ENCODE results near the gene CAPN12. TPM values are rescaled to one million over a fixed set of nuclear protein-coding genes. Genes with fewer than 3 reads are reported as not detected.

Gene CAPN12
- total and polyA plus RNA-seq, 2 experiments from 2014 or later = 19.1 to 20.5 TPM

GRCh38 chr19:38740932-38741331, 3.3 kb downstream of the CAPN12 start:
- no peak overlapping the region for H3K27ac Mint-ChIP-seq
- Histone ChIP-seq H2AFZ (no peak overlapping the region), H3K27me3 (ENCODE audit: insufficient read depth) (peaks cover 10% of the 10 kb centered on the region), H3K36me3 (ENCODE audit: insufficient read depth) (no peaks in the 10 kb centered on the region), H4K20me1 (replicated peaks; ENCODE audit: insufficient read depth) (no peaks in the 10 kb centered on the region), H3K4me3 (no peak overlapping the region), H3K4me1 (ENCODE audit: insufficient read depth) (no peaks in the 10 kb centered on the region), H3K4me2 (no peak overlapping the region), H3F3A (replicated peaks; ENCODE audit: low read depth) (no peaks in the 10 kb centered on the region), H3K79me2 (replicated peaks; ENCODE audit: insufficient read depth) (no peaks in the 10 kb centered on the region), H3K9me2 (ENCODE audit: insufficient read depth) (no peaks in the 10 kb centered on the region), H3K27ac (ENCODE audit: low read depth) (no peak overlapping the region)
- H3K4me1 Mint-ChIP-seq = peaks cover 5% of the 10 kb centered on the region
- H3K9me3 Mint-ChIP-seq = no peaks in the 10 kb centered on the region; the same call in 1 of the 3 replicates
- peaks cover 4% of the 10 kb centered on the region; the same call in 1 of the 3 replicates for H3K36me3 Mint-ChIP-seq (ENCODE audit: low read depth)
- peaks cover 30% of the 10 kb centered on the region for H3K27me3 Mint-ChIP-seq (ENCODE audit: insufficient read depth, low read depth, poor library complexity)
- no peak for TF ChIP-seq ZNF462 (CRISPR knock-in tag; IDR thresholded peaks at IDR 0.05)
- no peak for TF ChIP-seq ZNF114 (CRISPR knock-in tag; IDR thresholded peaks at IDR 0.05)
- no peak for TF ChIP-seq ETS1 (IDR thresholded peaks at IDR 0.05)
- TF ChIP-seq STAT1 (IDR thresholded peaks at IDR 0.05; ENCODE audit: unreplicated experiment) = no peak
- TF ChIP-seq CREB1 (CRISPR knock-in tag; IDR thresholded peaks at IDR 0.05; ENCODE audit: low read depth) = no peak
- no peak for TF ChIP-seq NANOG (IDR thresholded peaks at IDR 0.05; ENCODE audit: borderline replicate concordance)
- TF ChIP-seq EZH2 (IDR thresholded peaks at IDR 0.05; ENCODE audit: low read depth, unreplicated experiment) = no peak
- no peak for TF ChIP-seq EZH2phosphoT487 (IDR thresholded peaks at IDR 0.05; ENCODE audit: unreplicated experiment)
- no peak for TF ChIP-seq JUNB (IDR thresholded peaks at IDR 0.05; ENCODE audit: unreplicated experiment)
- no peak for TF ChIP-seq REST (IDR thresholded peaks at IDR 0.05; ENCODE audit: unreplicated experiment)
- no peak for TF ChIP-seq POLR2AphosphoS5 (IDR thresholded peaks at IDR 0.05; ENCODE audit: low read depth)
- TF ChIP-seq ZNF331 (CRISPR knock-in tag; IDR thresholded peaks at IDR 0.05; ENCODE audit: low read depth) = no peak
- TF ChIP-seq, protein P1, sequence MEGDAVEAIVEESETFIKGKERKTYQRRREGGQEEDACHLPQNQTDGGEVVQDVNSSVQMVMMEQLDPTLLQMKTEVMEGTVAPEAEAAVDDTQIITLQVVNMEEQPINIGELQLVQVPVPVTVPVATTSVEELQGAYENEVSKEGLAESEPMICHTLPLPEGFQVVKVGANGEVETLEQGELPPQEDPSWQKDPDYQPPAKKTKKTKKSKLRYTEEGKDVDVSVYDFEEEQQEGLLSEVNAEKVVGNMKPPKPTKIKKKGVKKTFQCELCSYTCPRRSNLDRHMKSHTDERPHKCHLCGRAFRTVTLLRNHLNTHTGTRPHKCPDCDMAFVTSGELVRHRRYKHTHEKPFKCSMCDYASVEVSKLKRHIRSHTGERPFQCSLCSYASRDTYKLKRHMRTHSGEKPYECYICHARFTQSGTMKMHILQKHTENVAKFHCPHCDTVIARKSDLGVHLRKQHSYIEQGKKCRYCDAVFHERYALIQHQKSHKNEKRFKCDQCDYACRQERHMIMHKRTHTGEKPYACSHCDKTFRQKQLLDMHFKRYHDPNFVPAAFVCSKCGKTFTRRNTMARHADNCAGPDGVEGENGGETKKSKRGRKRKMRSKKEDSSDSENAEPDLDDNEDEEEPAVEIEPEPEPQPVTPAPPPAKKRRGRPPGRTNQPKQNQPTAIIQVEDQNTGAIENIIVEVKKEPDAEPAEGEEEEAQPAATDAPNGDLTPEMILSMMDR (conservative IDR thresholded peaks at IDR 0.05; ENCODE audit: low read depth in 2 of 2) = no peak
- H3K4me3 Mint-ChIP-seq = no peak overlapping the region
- DNase-seq (ENCODE audit: low spot score) (no peak), ATAC-seq (no peak)
